NCI-H1048 (cell line): Measurements from ENCODE around the gene AP1G2.
"Not testable (repeated sequence)": the region's sequence is repeated elsewhere in the genome, so short reads cannot be mapped to it uniquely, and the experiment has no call there.

ENCODE experiments used
- DNase-seq: peaks from one replicate; lab custom pipeline; 2025; lab: John Stamatoyannopoulos, UW

The AP1G2 gene

GRCh38 chr14:23594191-23594590 lies 26.6 kb upstream of the AP1G2 start:
- DNase-seq, result not testable (repeated sequence)

GRCh38 chr14:23590198-23590597 lies 22.6 kb upstream of the AP1G2 start:
- DNase-seq, result no peak

GRCh38 chr14:23589606-23590005 lies 22.0 kb upstream of the AP1G2 start:
- DNase-seq, result no peak

GRCh38 chr14:23588884-23589598 lies 21.4 kb upstream of the AP1G2 start:
- DNase-seq, result peak; percentile 56

GRCh38 chr14:23584527-23585203 lies 17.1 kb upstream of the AP1G2 start:
- not testable (repeated sequence) for DNase-seq

GRCh38 chr14:23583761-23584526 lies 16.4 kb upstream of the AP1G2 start:
- not testable (repeated sequence) for DNase-seq

GRCh38 chr14:23582906-23583760 lies 15.5 kb upstream of the AP1G2 start:
- DNase-seq, result no peak

GRCh38 chr14:23580948-23581281 lies 13.3 kb upstream of the AP1G2 start:
- DNase-seq, result no peak

GRCh38 chr14:23580152-23580926 lies 12.7 kb upstream of the AP1G2 start:
- DNase-seq, result no peak

- DNase-seq, result no peak
Measured at GRCh38 chr14:23579739-23580138, 12.1 kb upstream of the AP1G2 start.

GRCh38 chr14:23579311-23579630 lies 11.7 kb upstream of the AP1G2 start:
- DNase-seq, result no peak

- DNase-seq, result no peak
Measured at GRCh38 chr14:23578560-23579310, 11.1 kb upstream of the AP1G2 start, which contains the start of gene JPH4. Gene JPH4, minus strand, starts transcription at chr14:23578790. Its CDS starts 1,337 bp downstream, at chr14:23577453.

- DNase-seq, result no peak
Measured at GRCh38 chr14:23577710-23578392, 10.3 kb upstream of the AP1G2 start.

- DNase-seq, result no peak
Measured at GRCh38 chr14:23577004-23577681, 9.6 kb upstream of the AP1G2 start.

GRCh38 chr14:23573384-23574015 lies 5.9 kb upstream of the AP1G2 start:
- DNase-seq, result no peak

- no peak for DNase-seq
Measured at GRCh38 chr14:23572836-23573235, 5.2 kb upstream of the AP1G2 start.

- no peak for DNase-seq
Measured at GRCh38 chr14:23572524-23572828, 4.9 kb upstream of the AP1G2 start.

- no peak for DNase-seq
Measured at GRCh38 chr14:23571701-23572523, 4.3 kb upstream of the AP1G2 start.
